Liver (tissue), 9 donors: ENCODE measurements around the gene PRKAR1B. TPM values are rescaled to one million over a fixed set of nuclear protein-coding genes. Genes with fewer than 3 reads are reported as not detected.

ENCODE experiments used
- DNase-seq: peaks from one replicate; pipeline ENCODE4 v3.0.0-alpha.2; 2017; ENCODE audit warnings: low spot score
- H3K27ac ChIP-seq, 2 donors: one replicate each; pipeline ENCODE4 v1.7.0; 2013; ENCODE audit warnings: inconsistent platforms in 2 of 2, low read length in 2 of 2, control low read depth in 1 of 2, low read depth in 1 of 2, mild to moderate bottlenecking in 1 of 2
- H3K27me3 ChIP-seq, 4 donors: one replicate each; pipeline versions ENCODE4 v1.6.1 to v1.7.0; 2013; ENCODE audit warnings: low read length in 3 of 4, inconsistent platforms in 1 of 4, mild to moderate bottlenecking in 1 of 4, moderate library complexity in 1 of 4; ENCODE audit not compliant: control insufficient read depth in 4 of 4, insufficient read depth in 4 of 4
- H3K36me3 ChIP-seq, 4 donors: one replicate each; pipeline versions ENCODE4 v1.6.1 to v1.7.0; 2013; ENCODE audit warnings: low read length in 3 of 4, mild to moderate bottlenecking in 3 of 4, low read depth in 1 of 4, moderate library complexity in 1 of 4; ENCODE audit not compliant: control insufficient read depth in 4 of 4, insufficient read depth in 3 of 4
- H3K4me1 ChIP-seq, 4 donors: one replicate each; pipeline versions ENCODE4 v1.6.1 to v1.7.0; 2013; ENCODE audit warnings: low read length in 3 of 4, mild to moderate bottlenecking in 3 of 4, moderate library complexity in 1 of 4; ENCODE audit not compliant: control insufficient read depth in 4 of 4, insufficient read depth in 4 of 4
- H3K4me3 ChIP-seq, 3 donors: one replicate each; pipeline versions ENCODE4 v1.6.1 to v1.7.0; 2013; ENCODE audit warnings: low read length in 3 of 3, control low read depth in 1 of 3, low read depth in 1 of 3, mild to moderate bottlenecking in 1 of 3
- H3K9ac ChIP-seq, 2 donors: one replicate each; pipeline ENCODE4 v1.7.0; 2013; ENCODE audit warnings: low read length in 2 of 2, mild to moderate bottlenecking in 2 of 2, moderate library complexity in 2 of 2, control low read depth in 1 of 2, low read depth in 1 of 2
- H3K9me3 ChIP-seq, 4 donors: one replicate each; pipeline versions ENCODE4 v1.6.1 to v1.7.0; 2013; ENCODE audit warnings: low read length in 3 of 4; ENCODE audit not compliant: control insufficient read depth in 4 of 4
- EGR1 ChIP-seq, 2 donors: IDR thresholded peaks; 2 replicates each; pipeline ENCODE4 v1.6.1; 2016 to 2018; ENCODE audit warnings: antibody characterized with exemption in 2 of 2, low read depth in 2 of 2
- FOXA1 ChIP-seq: IDR thresholded peaks from 2 replicates; pipeline ENCODE4 v1.6.1; 2016; ENCODE audit warnings: antibody characterized with exemption
- FOXA2 ChIP-seq: IDR thresholded peaks from 2 replicates; pipeline ENCODE4 v1.6.1; 2016; ENCODE audit warnings: antibody characterized with exemption
- GABPA ChIP-seq, 2 donors: IDR thresholded peaks in 1 of 2; conservative IDR thresholded peaks in 1 of 2; 2 replicates each; pipeline ENCODE4 v1.6.1; 2016; ENCODE audit warnings: antibody characterized with exemption in 2 of 2, mild to moderate bottlenecking in 1 of 2, moderate library complexity in 1 of 2
- HNF4A ChIP-seq, 2 donors: conservative IDR thresholded peaks; 2 replicates each; pipeline ENCODE4 v1.6.1; 2016; ENCODE audit warnings: antibody characterized with exemption in 2 of 2, mild to moderate bottlenecking in 2 of 2
- HNF4G ChIP-seq: IDR thresholded peaks from 2 replicates; pipeline ENCODE4 v1.6.1; 2016; ENCODE audit warnings: antibody characterized with exemption
- JUND ChIP-seq, 2 donors: IDR thresholded peaks; 2 replicates each; pipeline ENCODE4 v1.6.1; 2016; ENCODE audit warnings: antibody characterized with exemption in 2 of 2
- NR2F2 ChIP-seq: IDR thresholded peaks from 2 replicates; pipeline ENCODE4 v1.6.1; 2016; ENCODE audit warnings: antibody characterized with exemption
- RAD21 ChIP-seq, 2 donors: IDR thresholded peaks; 2 replicates each; pipeline ENCODE4 v1.6.1; 2016; ENCODE audit warnings: antibody characterized with exemption in 2 of 2, mild to moderate bottlenecking in 2 of 2
- REST ChIP-seq: IDR thresholded peaks from 2 replicates; pipeline ENCODE4 v1.6.1; 2016; ENCODE audit warnings: antibody characterized with exemption, mild to moderate bottlenecking
- SP1 ChIP-seq: IDR thresholded peaks from 2 replicates; pipeline ENCODE4 v1.6.1; 2018; ENCODE audit warnings: antibody characterized with exemption, mild to moderate bottlenecking
- TAF1 ChIP-seq: conservative IDR thresholded peaks from 2 replicates; pipeline ENCODE4 v1.6.1; 2016; ENCODE audit warnings: antibody characterized with exemption, mild to moderate bottlenecking
- YY1 ChIP-seq: IDR thresholded peaks from 2 replicates; pipeline ENCODE4 v1.6.1; 2016; ENCODE audit warnings: antibody characterized with exemption, mild to moderate bottlenecking
- WGBS: extraction: QIAGEN DNeasy Blood & Tissue Kit; methylation state at CpG from one replicate; pipeline ENCODE4 v1.1.7; 2013; 5-methylcytosine and 5-hydroxymethylcytosine counted together
- polyA plus RNA-seq, 2 donors: library from polyadenylated mRNA; stranded (reverse) in 1 of 2; unstranded in 1 of 2; fragments of 200-250 nt in 1 of 2; fragments of >200 nt in 1 of 2; fragmentation: Nextera tagmentation in 1 of 2; extraction: Ambion mirVana in 1 of 2; gene quantifications; one replicate each; pipeline versions ENCODE4 v1.2.1 to v1.2.3, GENCODE V29; 2013 to 2015
- total RNA-seq, 2 donors: library from RNA; depleted of rRNA; stranded (reverse); fragments of >200 nt; gene quantifications; one replicate each; pipeline ENCODE4 v1.2.3, GENCODE V29; 2014
- TF ChIP-seq, protein P1 (sequence below): IDR thresholded peaks from 2 replicates; pipeline ENCODE4 v1.6.1; 2016; ENCODE audit warnings: antibody characterized with exemption
- TF ChIP-seq, protein P2 (sequence below): IDR thresholded peaks from 2 replicates; pipeline ENCODE4 v1.6.1; 2016; ENCODE audit warnings: antibody characterized with exemption
- TF ChIP-seq, protein P3 (sequence below): fragments of 150-350 bp; IDR thresholded peaks from 2 replicates; pipeline ENCODE4 v1.5.1; 2017; ENCODE audit warnings: improper control_type of control experiment, low read depth, low read length; ENCODE audit not compliant: missing input control
- TF ChIP-seq, protein P4 (sequence below): IDR thresholded peaks from 2 replicates; pipeline ENCODE4 v1.6.1; 2016; ENCODE audit warnings: antibody characterized with exemption
- donor health status: healthy.
- donor health status: healthy.
- donor health status: healthy.
- donor health status: healthy.
- donor health status: healthy.

PRKAR1B gene
- total and polyA plus RNA-seq, 4 donors: 11.1 to 14.4 (median 12.4) TPM

DNA sequence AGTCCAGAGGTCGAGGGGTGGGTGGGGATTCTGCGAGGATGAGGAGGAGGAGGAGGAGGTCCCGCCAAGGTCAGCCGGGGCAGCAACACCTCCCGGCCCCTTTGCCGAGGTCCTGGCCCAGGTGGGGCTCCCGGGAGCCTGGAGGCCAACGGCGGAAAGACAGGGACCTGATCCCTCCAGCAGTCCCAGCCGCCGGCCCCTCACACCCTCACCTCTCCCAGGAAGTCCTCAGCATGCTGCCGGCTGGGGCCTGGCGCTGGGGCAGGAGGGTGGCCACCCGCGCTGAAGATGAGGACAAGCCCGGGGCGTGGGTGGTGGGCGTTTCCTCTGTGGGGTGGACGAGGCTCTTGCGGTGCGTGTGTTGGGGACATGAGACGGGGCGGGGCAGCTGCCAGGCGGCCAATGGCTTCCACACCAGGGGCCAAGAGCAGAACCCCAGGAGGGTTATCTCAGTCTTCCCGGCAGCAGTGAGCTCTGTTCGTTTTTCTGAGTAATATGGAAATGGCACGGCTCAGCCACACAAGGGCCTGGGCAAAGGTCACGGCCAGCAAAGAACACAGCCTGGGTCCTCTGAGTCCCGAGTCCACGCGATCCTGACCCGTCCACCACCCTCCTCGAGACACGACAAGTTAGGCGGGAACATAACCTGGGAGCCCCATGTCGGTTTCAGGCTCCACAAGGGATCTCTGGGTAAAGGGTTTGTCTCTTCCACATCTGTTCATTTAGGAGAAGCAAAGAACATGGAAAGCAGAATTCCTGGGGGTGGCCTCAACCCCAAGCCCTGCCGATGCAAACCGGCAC is 124.5 kb downstream of the PRKAR1B start:
- no peak overlapping the region for H3K4me3 ChIP-seq
- no peaks in the 10 kb centered on the region for H3K27me3 ChIP-seq
- no peak overlapping the region for H3K9ac ChIP-seq
- no peak for TF ChIP-seq FOXA2
- peak in 1 of 2 donors; percentile 60 for TF ChIP-seq HNF4A (conservative IDR thresholded peaks at IDR 0.05)
- DNase-seq: no peak
- H3K27ac ChIP-seq: peak overlapping the region; percentile 45 to 67
- 69% methylated on average over 38 of the region's 38 CpGs for WGBS
- H3K9me3 ChIP-seq: no peaks in the 10 kb centered on the region
- H3K4me1 ChIP-seq: peaks cover 0 to 9% (median 4%) of the 10 kb centered on the region in 4 donors
- H3K36me3 ChIP-seq: peaks cover 0 to 2% (median 0%) of the 10 kb centered on the region in 4 donors

GRCh38 chr7:601595-602340 is 125.3 kb downstream of the PRKAR1B start:
- no peak overlapping the region for H3K4me3 ChIP-seq
- H3K36me3 ChIP-seq: peaks cover 0 to 2% (median 0%) of the 10 kb centered on the region in 4 donors

More at GRCh38 chr7:601595-602340, 125.3 kb downstream of the PRKAR1B start:
- no peaks in the 10 kb centered on the region for H3K9me3 ChIP-seq
- H3K27me3 ChIP-seq: no peaks in the 10 kb centered on the region
- no peak for DNase-seq
- TF ChIP-seq GABPA (IDR thresholded peaks at IDR 0.05 in 1 of 2, conservative IDR thresholded peaks at IDR 0.05 in 1 of 2): no peak
- no peak for TF ChIP-seq NR2F2
- TF ChIP-seq, protein P1, sequence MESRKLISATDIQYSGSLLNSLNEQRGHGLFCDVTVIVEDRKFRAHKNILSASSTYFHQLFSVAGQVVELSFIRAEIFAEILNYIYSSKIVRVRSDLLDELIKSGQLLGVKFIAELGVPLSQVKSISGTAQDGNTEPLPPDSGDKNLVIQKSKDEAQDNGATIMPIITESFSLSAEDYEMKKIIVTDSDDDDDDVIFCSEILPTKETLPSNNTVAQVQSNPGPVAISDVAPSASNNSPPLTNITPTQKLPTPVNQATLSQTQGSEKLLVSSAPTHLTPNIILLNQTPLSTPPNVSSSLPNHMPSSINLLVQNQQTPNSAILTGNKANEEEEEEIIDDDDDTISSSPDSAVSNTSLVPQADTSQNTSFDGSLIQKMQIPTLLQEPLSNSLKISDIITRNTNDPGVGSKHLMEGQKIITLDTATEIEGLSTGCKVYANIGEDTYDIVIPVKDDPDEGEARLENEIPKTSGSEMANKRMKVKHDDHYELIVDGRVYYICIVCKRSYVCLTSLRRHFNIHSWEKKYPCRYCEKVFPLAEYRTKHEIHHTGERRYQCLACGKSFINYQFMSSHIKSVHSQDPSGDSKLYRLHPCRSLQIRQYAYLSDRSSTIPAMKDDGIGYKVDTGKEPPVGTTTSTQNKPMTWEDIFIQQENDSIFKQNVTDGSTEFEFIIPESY: no peak
- TF ChIP-seq EGR1 (IDR thresholded peaks at IDR 0.05; ENCODE audit: low read depth in 2 of 2): no peak
- TF ChIP-seq HNF4G: no peak
- no peak for TF ChIP-seq SP1
- no peak for TF ChIP-seq FOXA2
- no peak for TF ChIP-seq JUND (IDR thresholded peaks at IDR 0.05)
- TF ChIP-seq FOXA1: no peak
- TF ChIP-seq, protein P2, sequence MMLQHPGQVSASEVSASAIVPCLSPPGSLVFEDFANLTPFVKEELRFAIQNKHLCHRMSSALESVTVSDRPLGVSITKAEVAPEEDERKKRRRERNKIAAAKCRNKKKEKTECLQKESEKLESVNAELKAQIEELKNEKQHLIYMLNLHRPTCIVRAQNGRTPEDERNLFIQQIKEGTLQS: no peak
- TF ChIP-seq TAF1: no peak
- no peak for TF ChIP-seq HNF4A (conservative IDR thresholded peaks at IDR 0.05)
- TF ChIP-seq YY1: no peak
- no peak for TF ChIP-seq REST
- TF ChIP-seq, protein P3, sequence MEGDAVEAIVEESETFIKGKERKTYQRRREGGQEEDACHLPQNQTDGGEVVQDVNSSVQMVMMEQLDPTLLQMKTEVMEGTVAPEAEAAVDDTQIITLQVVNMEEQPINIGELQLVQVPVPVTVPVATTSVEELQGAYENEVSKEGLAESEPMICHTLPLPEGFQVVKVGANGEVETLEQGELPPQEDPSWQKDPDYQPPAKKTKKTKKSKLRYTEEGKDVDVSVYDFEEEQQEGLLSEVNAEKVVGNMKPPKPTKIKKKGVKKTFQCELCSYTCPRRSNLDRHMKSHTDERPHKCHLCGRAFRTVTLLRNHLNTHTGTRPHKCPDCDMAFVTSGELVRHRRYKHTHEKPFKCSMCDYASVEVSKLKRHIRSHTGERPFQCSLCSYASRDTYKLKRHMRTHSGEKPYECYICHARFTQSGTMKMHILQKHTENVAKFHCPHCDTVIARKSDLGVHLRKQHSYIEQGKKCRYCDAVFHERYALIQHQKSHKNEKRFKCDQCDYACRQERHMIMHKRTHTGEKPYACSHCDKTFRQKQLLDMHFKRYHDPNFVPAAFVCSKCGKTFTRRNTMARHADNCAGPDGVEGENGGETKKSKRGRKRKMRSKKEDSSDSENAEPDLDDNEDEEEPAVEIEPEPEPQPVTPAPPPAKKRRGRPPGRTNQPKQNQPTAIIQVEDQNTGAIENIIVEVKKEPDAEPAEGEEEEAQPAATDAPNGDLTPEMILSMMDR: no peak
- TF ChIP-seq, protein P4, sequence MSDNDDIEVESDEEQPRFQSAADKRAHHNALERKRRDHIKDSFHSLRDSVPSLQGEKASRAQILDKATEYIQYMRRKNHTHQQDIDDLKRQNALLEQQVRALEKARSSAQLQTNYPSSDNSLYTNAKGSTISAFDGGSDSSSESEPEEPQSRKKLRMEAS: no peak
- no peak for TF ChIP-seq RAD21 (IDR thresholded peaks at IDR 0.05)
- WGBS: 55% methylated on average over 39 of the region's 39 CpGs
- H3K27ac ChIP-seq: peak overlapping the region; percentile 45 to 67
- H3K9ac ChIP-seq: no peak overlapping the region
- peaks cover 0 to 9% (median 4%) of the 10 kb centered on the region in 4 donors for H3K4me1 ChIP-seq
